Mammary epithelial cell (primary cell): ENCODE data around the gene ATP7A.

ENCODE experiments used
- EZH2 ChIP-seq: IDR thresholded peaks from 2 replicates; pipeline ENCODE4 v1.6.1; 2012; ENCODE audit warnings: low read length, inconsistent platforms, borderline replicate concordance
- TF ChIP-seq, protein P1 (sequence below), 2 donors: IDR thresholded peaks in 1 of 2; conservative IDR thresholded peaks in 1 of 2; 2 replicates each; pipeline ENCODE4 v1.5.1; 2011 to 2012; ENCODE audit warnings: inconsistent platforms in 2 of 2, low read length in 2 of 2, mild to moderate bottlenecking in 2 of 2, control low read depth in 1 of 2, low read depth in 1 of 2; ENCODE audit not compliant: insufficient read depth in 1 of 2; ENCODE audit errors: extremely low read depth in 1 of 2

DNA sequence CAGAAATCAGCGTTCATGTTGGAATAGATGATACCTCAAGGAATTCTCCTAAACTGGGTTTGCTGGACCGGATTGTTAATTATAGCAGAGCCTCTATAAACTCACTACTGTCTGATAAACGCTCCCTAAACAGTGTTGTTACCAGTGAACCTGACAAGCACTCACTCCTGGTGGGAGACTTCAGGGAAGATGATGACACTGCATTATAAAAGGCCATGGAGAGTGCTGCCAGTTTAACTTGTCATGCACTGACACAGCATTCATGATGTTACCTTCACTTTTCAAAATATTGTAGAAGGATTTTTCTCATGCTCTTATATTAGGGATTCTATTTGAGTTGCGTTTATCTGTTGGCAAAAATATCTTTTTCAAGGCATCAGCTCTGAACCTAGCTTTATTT lies 135.9 kb downstream of the ATP7A start:
- TF ChIP-seq, protein P1, sequence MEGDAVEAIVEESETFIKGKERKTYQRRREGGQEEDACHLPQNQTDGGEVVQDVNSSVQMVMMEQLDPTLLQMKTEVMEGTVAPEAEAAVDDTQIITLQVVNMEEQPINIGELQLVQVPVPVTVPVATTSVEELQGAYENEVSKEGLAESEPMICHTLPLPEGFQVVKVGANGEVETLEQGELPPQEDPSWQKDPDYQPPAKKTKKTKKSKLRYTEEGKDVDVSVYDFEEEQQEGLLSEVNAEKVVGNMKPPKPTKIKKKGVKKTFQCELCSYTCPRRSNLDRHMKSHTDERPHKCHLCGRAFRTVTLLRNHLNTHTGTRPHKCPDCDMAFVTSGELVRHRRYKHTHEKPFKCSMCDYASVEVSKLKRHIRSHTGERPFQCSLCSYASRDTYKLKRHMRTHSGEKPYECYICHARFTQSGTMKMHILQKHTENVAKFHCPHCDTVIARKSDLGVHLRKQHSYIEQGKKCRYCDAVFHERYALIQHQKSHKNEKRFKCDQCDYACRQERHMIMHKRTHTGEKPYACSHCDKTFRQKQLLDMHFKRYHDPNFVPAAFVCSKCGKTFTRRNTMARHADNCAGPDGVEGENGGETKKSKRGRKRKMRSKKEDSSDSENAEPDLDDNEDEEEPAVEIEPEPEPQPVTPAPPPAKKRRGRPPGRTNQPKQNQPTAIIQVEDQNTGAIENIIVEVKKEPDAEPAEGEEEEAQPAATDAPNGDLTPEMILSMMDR (conservative IDR thresholded peaks at IDR 0.05 in 1 of 2, IDR thresholded peaks at IDR 0.05 in 1 of 2; ENCODE audit: extremely low read depth in 1 of 2, insufficient read depth in 1 of 2, low read depth in 1 of 2, low read length in 2 of 2) = no peak
- TF ChIP-seq EZH2 = no peak
